ENCODE results near the gene EPB41L5.
A peak's percentile ranks its signal among the peaks of the same experiment; 100 is the strongest.

Gene EPB41L5

GRCh38 chr2:120221616-120222015 is 208.7 kb downstream of the EPB41L5 start:
- Histone ChIP-seq H3K4me3 (ENCODE audit: low read depth, low read length, poor library complexity, severe bottlenecking) (peak overlapping the region; percentile 86), H3K79me2 (ENCODE audit: insufficient read depth, low read length) (peaks cover 8% of the 10 kb centered on the region; the same call in 1 of the 2 replicates), H3K27me3 (ENCODE audit: insufficient read depth, low read length) (no peaks in the 10 kb centered on the region), H3K9me2 (ENCODE audit: low read depth, low read length) (no peaks in the 10 kb centered on the region), H3K9me3 (ENCODE audit: low read length) (no peaks in the 10 kb centered on the region), H3K27ac (ENCODE audit: low read depth, low read length, poor library complexity, severe bottlenecking) (no peak overlapping the region), H4K20me1 (ENCODE audit: insufficient read depth, low read length) (no peaks in the 10 kb centered on the region), H3K9ac (ENCODE audit: low read length) (no peak overlapping the region; the same call in 1 of the 2 replicates), H3F3A (ENCODE audit: insufficient read depth, low read length) (no peaks in the 10 kb centered on the region), H3K4me2 (ENCODE audit: low read length) (peak overlapping the region; percentile 94), H2AFZ (ENCODE audit: low read length) (no peak overlapping the region), H3K4me1 (ENCODE audit: insufficient read depth, low read length, severe bottlenecking) (peaks cover 65% of the 10 kb centered on the region), H3K36me3 (ENCODE audit: insufficient read depth, low read length) (peaks cover 48% of the 10 kb centered on the region)
- no peak for TF ChIP-seq CTCF (IDR thresholded peaks at IDR 0.05; ENCODE audit: low read length)
- TF ChIP-seq EZH2 (IDR thresholded peaks at IDR 0.05; ENCODE audit: borderline replicate concordance, low read length) = no peak

GRCh38 chr2:120222186-120223033 is 209.5 kb downstream of the EPB41L5 start:
- peaks cover 73% of the 10 kb centered on the region for H3K4me1 ChIP-seq (ENCODE audit: insufficient read depth, low read length, severe bottlenecking)
- H3K9me3 ChIP-seq (ENCODE audit: low read length) = no peaks in the 10 kb centered on the region
- H3K4me3 ChIP-seq (ENCODE audit: low read depth, low read length, poor library complexity, severe bottlenecking) = peak overlapping the region; percentile 86
- no peak overlapping the region for H2AFZ ChIP-seq (ENCODE audit: low read length)
- H3K4me2 ChIP-seq (ENCODE audit: low read length) = peak overlapping the region; percentile 94
- no peaks in the 10 kb centered on the region for H3K9me2 ChIP-seq (ENCODE audit: low read depth, low read length)
- no peaks in the 10 kb centered on the region for H4K20me1 ChIP-seq (ENCODE audit: insufficient read depth, low read length)
- TF ChIP-seq CTCF (IDR thresholded peaks at IDR 0.05; ENCODE audit: low read length) (no peak), EZH2 (IDR thresholded peaks at IDR 0.05; ENCODE audit: borderline replicate concordance, low read length) (no peak)
- H3K36me3 ChIP-seq (ENCODE audit: insufficient read depth, low read length) = peaks cover 48% of the 10 kb centered on the region
- no peak overlapping the region for H3K27ac ChIP-seq (ENCODE audit: low read depth, low read length, poor library complexity, severe bottlenecking)
- H3K27me3 ChIP-seq (ENCODE audit: insufficient read depth, low read length) = no peaks in the 10 kb centered on the region
- H3K79me2 ChIP-seq (ENCODE audit: insufficient read depth, low read length) = peaks cover 8% of the 10 kb centered on the region; the same call in 1 of the 2 replicates
- H3F3A ChIP-seq (ENCODE audit: insufficient read depth, low read length) = no peaks in the 10 kb centered on the region
- H3K9ac ChIP-seq (ENCODE audit: low read length) = peak overlapping the region; percentile 92

GRCh38 chr2:120223034-120223912 is 210.4 kb downstream of the EPB41L5 start, which contains the start of gene TMEM185B:
TSS of gene TMEM185B (minus strand) at chr2:120223400. CDS start at chr2:120222976, 424 bp downstream.
- no peaks in the 10 kb centered on the region for H3K9me3 ChIP-seq (ENCODE audit: low read length)
- peak within 1 kb of the TSS; percentile 92 for H3K9ac ChIP-seq (ENCODE audit: low read length)
- H3K27ac ChIP-seq (ENCODE audit: low read depth, low read length, poor library complexity, severe bottlenecking) = peak within 1 kb of the TSS; percentile 98
- H2AFZ ChIP-seq (ENCODE audit: low read length) = no peak within 1 kb of the TSS
- TF ChIP-seq CTCF (IDR thresholded peaks at IDR 0.05; ENCODE audit: low read length) (peak; percentile 39; the same call in 1 of the 2 replicates), EZH2 (IDR thresholded peaks at IDR 0.05; ENCODE audit: borderline replicate concordance, low read length) (no peak)
- H3K27me3 ChIP-seq (ENCODE audit: insufficient read depth, low read length) = no peaks in the 10 kb centered on the region
- H3K79me2 ChIP-seq (ENCODE audit: insufficient read depth, low read length) = peaks cover 8% of the 10 kb centered on the region; the same call in 1 of the 2 replicates
- H3K4me1 ChIP-seq (ENCODE audit: insufficient read depth, low read length, severe bottlenecking) = peaks cover 82% of the 10 kb centered on the region
- peaks cover 44% of the 10 kb centered on the region for H3K36me3 ChIP-seq (ENCODE audit: insufficient read depth, low read length)
- 0 out of 2 replicates have a peak, but pooled peaks cover 3% of the 10 kb centered on the region for H3F3A ChIP-seq (ENCODE audit: insufficient read depth, low read length)
- H3K4me2 ChIP-seq (ENCODE audit: low read length) = peak within 1 kb of the TSS; percentile 94
- no peaks in the 10 kb centered on the region for H4K20me1 ChIP-seq (ENCODE audit: insufficient read depth, low read length)
- H3K4me3 ChIP-seq (ENCODE audit: low read depth, low read length, poor library complexity, severe bottlenecking) = peak within 1 kb of the TSS; percentile 86
- H3K9me2 ChIP-seq (ENCODE audit: low read depth, low read length) = no peaks in the 10 kb centered on the region
